Measurements from ENCODE around the gene THAP12.
A peak's percentile ranks its signal among the peaks of the same experiment; 100 is the strongest.
"Not testable (repeated sequence)": the region's sequence is repeated elsewhere in the genome, so short reads cannot be mapped to it uniquely, and the experiment has no call there.

The THAP12 gene

GRCh38 chr11:76327202-76327601 is 53.7 kb downstream of the THAP12 start:
- Histone ChIP-seq H3K27me3 (ENCODE audit: control insufficient read depth, insufficient read depth, low read length) (peaks cover 20% of the 10 kb centered on the region), H3K27ac (ENCODE audit: low read depth, low read length) (no peak overlapping the region), H3K9ac (ENCODE audit: low read length) (no peak overlapping the region), H3K4me1 (ENCODE audit: control insufficient read depth, insufficient read depth, low read length) (peaks cover 22% of the 10 kb centered on the region), H3K36me3 (ENCODE audit: control insufficient read depth, insufficient read depth, low read length) (no peaks in the 10 kb centered on the region), H3K4me3 (ENCODE audit: low read depth, low read length) (no peak overlapping the region), H3K9me3 (ENCODE audit: control insufficient read depth, insufficient read depth, low read depth, low read length) (no peaks in the 10 kb centered on the region)

GRCh38 chr11:76325185-76325584 is 55.7 kb downstream of the THAP12 start:
- H3K9me3 ChIP-seq (ENCODE audit: control insufficient read depth, insufficient read depth, low read depth, low read length): no peaks in the 10 kb centered on the region
- no peak overlapping the region for H3K27ac ChIP-seq (ENCODE audit: low read depth, low read length)
- H3K36me3 ChIP-seq (ENCODE audit: control insufficient read depth, insufficient read depth, low read length): no peaks in the 10 kb centered on the region
- H3K4me3 ChIP-seq (ENCODE audit: low read depth, low read length): no peak overlapping the region
- no peak overlapping the region for H3K9ac ChIP-seq (ENCODE audit: low read length)
- peaks cover 40% of the 10 kb centered on the region for H3K27me3 ChIP-seq (ENCODE audit: control insufficient read depth, insufficient read depth, low read length)
- peaks cover 22% of the 10 kb centered on the region for H3K4me1 ChIP-seq (ENCODE audit: control insufficient read depth, insufficient read depth, low read length)

- Histone ChIP-seq H3K4me1 (ENCODE audit: control insufficient read depth, insufficient read depth, low read length) (peaks cover 11% of the 10 kb centered on the region), H3K27ac (ENCODE audit: low read depth, low read length) (no peak overlapping the region), H3K9ac (ENCODE audit: low read length) (no peak overlapping the region), H3K36me3 (ENCODE audit: control insufficient read depth, insufficient read depth, low read length) (no peaks in the 10 kb centered on the region), H3K9me3 (ENCODE audit: control insufficient read depth, insufficient read depth, low read depth, low read length) (no peaks in the 10 kb centered on the region), H3K4me3 (ENCODE audit: low read depth, low read length) (no peak overlapping the region), H3K27me3 (ENCODE audit: control insufficient read depth, insufficient read depth, low read length) (peaks cover 46% of the 10 kb centered on the region)
Observed at GRCh38 chr11:76323804-76324203, 57.1 kb downstream of the THAP12 start.

GRCh38 chr11:76323375-76323774 is 57.6 kb downstream of the THAP12 start:
- not testable (repeated sequence) for H3K4me3 ChIP-seq (ENCODE audit: low read depth, low read length); H3K9ac ChIP-seq (ENCODE audit: low read length)

GRCh38 chr11:76322942-76323341 is 58.0 kb downstream of the THAP12 start:
- Histone ChIP-seq H3K9me3 (ENCODE audit: control insufficient read depth, insufficient read depth, low read depth, low read length) (no peaks in the 10 kb centered on the region), H3K27ac (ENCODE audit: low read depth, low read length) (no peak overlapping the region), H3K36me3 (ENCODE audit: control insufficient read depth, insufficient read depth, low read length) (no peaks in the 10 kb centered on the region), H3K4me3 (ENCODE audit: low read depth, low read length) (no peak overlapping the region), H3K4me1 (ENCODE audit: control insufficient read depth, insufficient read depth, low read length) (peaks cover 10% of the 10 kb centered on the region), H3K9ac (ENCODE audit: low read length) (no peak overlapping the region), H3K27me3 (ENCODE audit: control insufficient read depth, insufficient read depth, low read length) (peaks cover 48% of the 10 kb centered on the region)

More at GRCh38 chr11:76323375-76323774, 57.6 kb downstream of the THAP12 start:
- Histone ChIP-seq H3K27me3 (ENCODE audit: control insufficient read depth, insufficient read depth, low read length) (peaks cover 46% of the 10 kb centered on the region), H3K4me1 (ENCODE audit: control insufficient read depth, insufficient read depth, low read length) (peaks cover 10% of the 10 kb centered on the region)
- not testable (repeated sequence) for H3K36me3 ChIP-seq (ENCODE audit: control insufficient read depth, insufficient read depth, low read length); H3K27ac ChIP-seq (ENCODE audit: low read depth, low read length); H3K9me3 ChIP-seq (ENCODE audit: control insufficient read depth, insufficient read depth, low read depth, low read length)

- Histone ChIP-seq H3K27me3 (ENCODE audit: control insufficient read depth, insufficient read depth, low read length) (peaks cover 52% of the 10 kb centered on the region), H3K27ac (ENCODE audit: low read depth, low read length) (no peak overlapping the region), H3K4me3 (ENCODE audit: low read depth, low read length) (peak overlapping the region; percentile 64), H3K4me1 (ENCODE audit: control insufficient read depth, insufficient read depth, low read length) (peaks cover 10% of the 10 kb centered on the region), H3K9ac (ENCODE audit: low read length) (no peak overlapping the region), H3K9me3 (ENCODE audit: control insufficient read depth, insufficient read depth, low read depth, low read length) (no peaks in the 10 kb centered on the region), H3K36me3 (ENCODE audit: control insufficient read depth, insufficient read depth, low read length) (no peaks in the 10 kb centered on the region)
Observed at GRCh38 chr11:76322540-76322939, 58.4 kb downstream of the THAP12 start.

- Histone ChIP-seq H3K36me3 (ENCODE audit: control insufficient read depth, insufficient read depth, low read length) (no peaks in the 10 kb centered on the region), H3K9me3 (ENCODE audit: control insufficient read depth, insufficient read depth, low read depth, low read length) (no peaks in the 10 kb centered on the region), H3K9ac (ENCODE audit: low read length) (no peak overlapping the region), H3K4me3 (ENCODE audit: low read depth, low read length) (peak overlapping the region; percentile 64), H3K27me3 (ENCODE audit: control insufficient read depth, insufficient read depth, low read length) (peaks cover 56% of the 10 kb centered on the region), H3K4me1 (ENCODE audit: control insufficient read depth, insufficient read depth, low read length) (peaks cover 10% of the 10 kb centered on the region), H3K27ac (ENCODE audit: low read depth, low read length) (no peak overlapping the region)
Observed at GRCh38 chr11:76321820-76322524, 59.0 kb downstream of the THAP12 start.

- Histone ChIP-seq H3K9ac (ENCODE audit: low read length) (no peak overlapping the region), H3K27ac (ENCODE audit: low read depth, low read length) (no peak overlapping the region), H3K36me3 (ENCODE audit: control insufficient read depth, insufficient read depth, low read length) (no peaks in the 10 kb centered on the region), H3K4me1 (ENCODE audit: control insufficient read depth, insufficient read depth, low read length) (peaks cover 10% of the 10 kb centered on the region), H3K9me3 (ENCODE audit: control insufficient read depth, insufficient read depth, low read depth, low read length) (no peaks in the 10 kb centered on the region), H3K27me3 (ENCODE audit: control insufficient read depth, insufficient read depth, low read length) (peaks cover 56% of the 10 kb centered on the region), H3K4me3 (ENCODE audit: low read depth, low read length) (peak overlapping the region; percentile 64)
Observed at GRCh38 chr11:76321340-76321739, 59.6 kb downstream of the THAP12 start.

- Histone ChIP-seq H3K9me3 (ENCODE audit: control insufficient read depth, insufficient read depth, low read depth, low read length) (no peaks in the 10 kb centered on the region), H3K27me3 (ENCODE audit: control insufficient read depth, insufficient read depth, low read length) (peaks cover 56% of the 10 kb centered on the region), H3K36me3 (ENCODE audit: control insufficient read depth, insufficient read depth, low read length) (no peaks in the 10 kb centered on the region), H3K27ac (ENCODE audit: low read depth, low read length) (no peak overlapping the region), H3K4me1 (ENCODE audit: control insufficient read depth, insufficient read depth, low read length) (peaks cover 10% of the 10 kb centered on the region), H3K4me3 (ENCODE audit: low read depth, low read length) (no peak overlapping the region), H3K9ac (ENCODE audit: low read length) (no peak overlapping the region)
Observed at GRCh38 chr11:76320929-76321328, 60.0 kb downstream of the THAP12 start.

- H3K36me3 ChIP-seq (ENCODE audit: control insufficient read depth, insufficient read depth, low read length); H3K9ac ChIP-seq (ENCODE audit: low read length); H3K9me3 ChIP-seq (ENCODE audit: control insufficient read depth, insufficient read depth, low read depth, low read length); H3K27ac ChIP-seq (ENCODE audit: low read depth, low read length); H3K4me3 ChIP-seq (ENCODE audit: low read depth, low read length): not testable (repeated sequence)
- Histone ChIP-seq H3K4me1 (ENCODE audit: control insufficient read depth, insufficient read depth, low read length) (peaks cover 10% of the 10 kb centered on the region), H3K27me3 (ENCODE audit: control insufficient read depth, insufficient read depth, low read length) (peaks cover 56% of the 10 kb centered on the region)
Observed at GRCh38 chr11:76319798-76320197, 61.1 kb downstream of the THAP12 start.

GRCh38 chr11:76318744-76319384 is 62.1 kb downstream of the THAP12 start:
- no peak overlapping the region for H3K4me3 ChIP-seq (ENCODE audit: low read depth, low read length)
- H3K27ac ChIP-seq (ENCODE audit: low read depth, low read length): no peak overlapping the region
- peaks cover 17% of the 10 kb centered on the region for H3K4me1 ChIP-seq (ENCODE audit: control insufficient read depth, insufficient read depth, low read length)
- H3K9me3 ChIP-seq (ENCODE audit: control insufficient read depth, insufficient read depth, low read depth, low read length): no peaks in the 10 kb centered on the region
- H3K9ac ChIP-seq (ENCODE audit: low read length): no peak overlapping the region
- H3K27me3 ChIP-seq (ENCODE audit: control insufficient read depth, insufficient read depth, low read length): peaks cover 53% of the 10 kb centered on the region
- no peaks in the 10 kb centered on the region for H3K36me3 ChIP-seq (ENCODE audit: control insufficient read depth, insufficient read depth, low read length)
